ENCODE results near the gene FAHD1. TPM values are rescaled to one million over a fixed set of nuclear protein-coding genes. Genes with fewer than 3 reads are reported as not detected.

FAHD1 gene
- total RNA-seq, 1 experiment from 2014 or later = 64.0 TPM

Other genes starting within 250 kb of the FAHD1 start
- gene IFT140, start 215.1 kb upstream of the FAHD1 start, total RNA-seq (2014; rRNA removed; shearing (Covaris generic)) = 11.2 and 11.7 TPM in 2 replicates
- gene CRAMP1, start 214.8 kb upstream of the FAHD1 start, total RNA-seq (2014; rRNA removed; shearing (Covaris generic)) = 4.9 and 5.9 TPM in 2 replicates
- 126 and 168 TPM in 2 replicates for gene JPT2, start 148.9 kb upstream of the FAHD1 start, total RNA-seq (2014; rRNA removed; shearing (Covaris generic))
- gene MAPK8IP3, start 121.0 kb upstream of the FAHD1 start, total RNA-seq (2014; rRNA removed; shearing (Covaris generic)) = 7.1 and 9.4 TPM in 2 replicates
- gene NME3, start 55.7 kb upstream of the FAHD1 start, total RNA-seq (2014; rRNA removed; shearing (Covaris generic)) = not detected in 2 replicates
- 0.76 and 2.2 TPM in 2 replicates for gene EME2, start 54.4 kb upstream of the FAHD1 start, total RNA-seq (2014; rRNA removed; shearing (Covaris generic))
- gene MRPS34, start 54.1 kb upstream of the FAHD1 start, total RNA-seq (2014; rRNA removed; shearing (Covaris generic)) = 115 and 133 TPM in 2 replicates
- 25.9 and 29.8 TPM in 2 replicates for gene SPSB3, start 44.6 kb upstream of the FAHD1 start, total RNA-seq (2014; rRNA removed; shearing (Covaris generic))
- 53.7 and 86.4 TPM in 2 replicates for gene NUBP2, start 44.2 kb upstream of the FAHD1 start, total RNA-seq (2014; rRNA removed; shearing (Covaris generic))
- gene IGFALS, start 33.5 kb upstream of the FAHD1 start, total RNA-seq (2014; rRNA removed; shearing (Covaris generic)) = 0.07 TPM in 1 of 2 replicates, not detected in the other
- gene HAGH, start 381 bp upstream of the FAHD1 start, total RNA-seq (2014; rRNA removed; shearing (Covaris generic)) = 75.7 and 92.6 TPM in 2 replicates
- gene MEIOB, start 45.0 kb downstream of the FAHD1 start, total RNA-seq (2014; rRNA removed; shearing (Covaris generic)) = 1.0 and 1.8 TPM in 2 replicates
- not detected in 2 replicates for gene HS3ST6, start 91.2 kb downstream of the FAHD1 start, total RNA-seq (2014; rRNA removed; shearing (Covaris generic))
- 16.2 and 27.8 TPM in 2 replicates for gene MSRB1, start 116.0 kb downstream of the FAHD1 start, total RNA-seq (2014; rRNA removed; shearing (Covaris generic))
- 0.52 TPM in 1 of 2 replicates, not detected in the other for gene RPL3L, start 127.5 kb downstream of the FAHD1 start, total RNA-seq (2014; rRNA removed; shearing (Covaris generic))
- 287 and 304 TPM in 2 replicates for gene NDUFB10, start 132.3 kb downstream of the FAHD1 start, total RNA-seq (2014; rRNA removed; shearing (Covaris generic))
- gene RPS2, start 137.6 kb downstream of the FAHD1 start, total RNA-seq (2014; rRNA removed; shearing (Covaris generic)) = 1,628 and 1,651 TPM in 2 replicates
- not detected in 2 replicates for gene RNF151, start 139.7 kb downstream of the FAHD1 start, total RNA-seq (2014; rRNA removed; shearing (Covaris generic))
- 42.2 and 76.8 TPM in 2 replicates for gene TBL3, start 144.8 kb downstream of the FAHD1 start, total RNA-seq (2014; rRNA removed; shearing (Covaris generic))
- not detected in 2 replicates for gene NOXO1, start 154.3 kb downstream of the FAHD1 start, total RNA-seq (2014; rRNA removed; shearing (Covaris generic))
- gene GFER, start 157.0 kb downstream of the FAHD1 start, total RNA-seq (2014; rRNA removed; shearing (Covaris generic)) = 11.7 and 21.0 TPM in 2 replicates
- 3.4 and 7.1 TPM in 2 replicates for gene SYNGR3, start 162.8 kb downstream of the FAHD1 start, total RNA-seq (2014; rRNA removed; shearing (Covaris generic))
- gene ZNF598, start 182.6 kb downstream of the FAHD1 start, total RNA-seq (2014; rRNA removed; shearing (Covaris generic)) = 21.3 and 23.9 TPM in 2 replicates
- gene NPW, start 192.6 kb downstream of the FAHD1 start, total RNA-seq (2014; rRNA removed; shearing (Covaris generic)) = 0.12 TPM in 1 of 2 replicates, not detected in the other
- 143 and 175 TPM in 2 replicates for gene NHERF2, start 199.7 kb downstream of the FAHD1 start, total RNA-seq (2014; rRNA removed; shearing (Covaris generic))
- gene NTHL1, start 220.6 kb downstream of the FAHD1 start, total RNA-seq (2014; rRNA removed; shearing (Covaris generic)) = 22.7 and 35.6 TPM in 2 replicates
- 29.7 and 31.2 TPM in 2 replicates for gene TSC2, start 220.8 kb downstream of the FAHD1 start, total RNA-seq (2014; rRNA removed; shearing (Covaris generic))

All from M059J (cell line).